Heart left ventricle (tissue), 16 donors: Measurements from ENCODE around the gene KCNIP3. TPM values are rescaled to one million over a fixed set of nuclear protein-coding genes. Genes with fewer than 3 reads are reported as not detected.
A peak's percentile ranks its signal among the peaks of the same experiment; 100 is the strongest.

ENCODE experiments used
- ATAC-seq, 4 donors: fragments of 200-7000 bp; cut with Tn5 transposase; one replicate each; pipeline ENCODE4 v1.9.1; 2020 to 2022; ENCODE audit warnings: moderate library complexity in 4 of 4, mild to moderate bottlenecking in 3 of 4, moderate number of reproducible peaks in 1 of 4
- DNase-seq, 5 donors: peaks; one replicate each; pipeline ENCODE4 v3.0.0-alpha.2; 2020
- H3K27ac ChIP-seq, 12 donors: fragments of 200-600 bp; sonication (generic) in 4 of 12; one replicate each; pipeline versions ENCODE4 v1.5.0 to v1.8.0; 2016 to 2022; ENCODE audit warnings: mild to moderate bottlenecking in 2 of 12
- H3K27me3 ChIP-seq, 9 donors: fragments of 200-600 bp; sonication (generic) in 2 of 9; one replicate each; pipeline versions ENCODE4 v1.5.1 to v1.8.0; 2016 to 2022; ENCODE audit warnings: mild to moderate bottlenecking in 3 of 9
- H3K36me3 ChIP-seq, 9 donors: fragments of 200-600 bp; sonication (generic) in 2 of 9; one replicate each; pipeline versions ENCODE4 v1.5.0 to v1.8.0; 2018 to 2022; ENCODE audit warnings: mild to moderate bottlenecking in 2 of 9
- H3K4me1 ChIP-seq, 12 donors: fragments of 200-600 bp; sonication (generic) in 4 of 12; one replicate each; pipeline versions ENCODE4 v1.5.0 to v1.8.0; 2016 to 2022; ENCODE audit warnings: mild to moderate bottlenecking in 3 of 12
- H3K4me3 ChIP-seq, 12 donors: fragments of 200-600 bp; sonication (generic) in 4 of 12; one replicate each; pipeline versions ENCODE4 v1.5.0 to v1.8.0; 2017 to 2022; ENCODE audit warnings: mild to moderate bottlenecking in 9 of 12, moderate library complexity in 4 of 12
- H3K9me3 ChIP-seq, 12 donors: fragments of 200-600 bp; sonication (generic) in 4 of 12; one replicate each; pipeline versions ENCODE4 v1.5.0 to v1.8.0; 2016 to 2022; ENCODE audit warnings: mild to moderate bottlenecking in 1 of 12
- CTCF ChIP-seq, 12 donors: fragments of 200-600 bp; sonication (generic) in 4 of 12; IDR thresholded peaks; one replicate each; pipeline versions ENCODE4 v1.5.0 to v1.8.0; 2018 to 2022; ENCODE audit warnings: antibody characterized with exemption in 12 of 12, mild to moderate bottlenecking in 5 of 12
- POLR2A ChIP-seq, 2 donors: fragments of 450-650 bp; IDR thresholded peaks; one replicate each; pipeline ENCODE4 v1.6.1; 2017; ENCODE audit warnings: antibody characterized with exemption in 2 of 2, mild to moderate bottlenecking in 2 of 2, moderate library complexity in 2 of 2
- WGBS, 4 donors: extraction: QIAGEN DNeasy Blood & Tissue Kit in 2 of 4; methylation state at CpG; one replicate each; pipeline versions ENCODE4 v1.1.5 to v1.1.7; 2013 to 2018; 5-methylcytosine and 5-hydroxymethylcytosine counted together
- intact Hi-C, 10 donors: fragments of 100-400 bp; cut with DNase I; formaldehyde crosslinking; loops; one replicate each; pipeline versions ENCODE4 v1.11.1 to v1.14.2; 2022
- polyA plus RNA-seq, 2 donors: library from polyadenylated mRNA; stranded (reverse); fragments of 200-250 nt; gene quantifications; one replicate each; pipeline ENCODE4 v1.2.3, GENCODE V29; 2013
- total RNA-seq, 9 donors: library from RNA; depleted of rRNA in 2 of 9; stranded (reverse); fragments of >200 nt in 2 of 9; fragmentation: NEBNext Ultra II Directional in 3 of 9; extraction: Animal tissue kit (Norgen Biotek cat#: 25700) in 3 of 9; gene quantifications; one replicate each; pipeline versions ENCODE4 v1.1.0 to v1.2.4, GENCODE V29; 2016 to 2023
- donor health status: ischemic (EF 13 %, LVEDD 7.1; RV severe dilation, severe dysfunction).
- donor health status: healthy with polysubstance abuse.
- donor health status: DM: no; HTN: yes; CAD: no.
- donor health status: DM: no; HTN: no; CAD: no.
- donor health status: ischemic (EF 25% LVEDD 6.9; RV normal size, moderate dysfunction).
- donor health status: ischemic (EF 25% LVEDD 5.7; RV mildly dilated, moderate dysfunction).
- donor health status: healthy.
- donor health status: DM: yes; HTN: yes; CAD: no.
- donor health status: ischemic (EF 35%, LVEDD 5.7; RV mildly dilated, moderate dysfunction).
- donor health status: nonischemic (EF 11% LVEDD 7.7; RV severe dilation, severe dysfunction).
- donor health status: DM: yes; HTN: yes; CAD: no.
- donor health status: PGD.
- donor health status: ischemic (EF 29% LVEDD 5.4; RV normal size, mild dysfunction).
- donor health status: nonischemic (EF 23%, LVEDD 6.1; RV moderate dilation, normal function).

The KCNIP3 gene
- total and polyA plus RNA-seq, 11 donors = 2.7 to 8.3 (median 4.0) TPM

GRCh38 chr2:95284886-95285541 is 12.1 kb upstream of the KCNIP3 start:
- Histone ChIP-seq H3K4me3 (no peak overlapping the region), H3K27me3 (no peaks in the 10 kb centered on the region), H3K27ac (no peak overlapping the region), H3K9me3 (no peaks in the 10 kb centered on the region), H3K36me3 (no peaks in the 10 kb centered on the region), H3K4me1 (no peaks in the 10 kb centered on the region)
- TF ChIP-seq CTCF (IDR thresholded peaks at IDR 0.05) (no peak), POLR2A (IDR thresholded peaks at IDR 0.05) (no peak)
- intact Hi-C loops = no loop called here
- DNase-seq = no peak
- no peak for ATAC-seq
- 85 to 90% (median 88%) methylated on average over 11 to 13 of the region's 13 CpGs for WGBS, 4 donors

GRCh38 chr2:95285542-95285932 is 11.6 kb upstream of the KCNIP3 start:
- DNase-seq = no peak
- 53 to 62% (median 59%) methylated on average over 4 of the region's 4 CpGs for WGBS, 4 donors
- ATAC-seq = no peak
- intact Hi-C loops = no loop called here
- TF ChIP-seq CTCF (IDR thresholded peaks at IDR 0.05) (no peak), POLR2A (IDR thresholded peaks at IDR 0.05) (no peak)
- H3K4me3 ChIP-seq = no peak overlapping the region
- no peaks in the 10 kb centered on the region for H3K27me3 ChIP-seq
- peaks cover 0 to 5% (median 0%) of the 10 kb centered on the region in 12 donors for H3K9me3 ChIP-seq
- H3K36me3 ChIP-seq = no peaks in the 10 kb centered on the region
- H3K27ac ChIP-seq = no peak overlapping the region
- no peaks in the 10 kb centered on the region for H3K4me1 ChIP-seq

- WGBS, 4 donors = 77 to 84% (median 81%) methylated on average over 6 to 8 of the region's 8 CpGs
- H3K9me3 ChIP-seq = peaks cover 0 to 22% (median 10%) of the 10 kb centered on the region in 12 donors
- intact Hi-C loops = no loop called here
- H3K4me1 ChIP-seq = no peaks in the 10 kb centered on the region
- ATAC-seq (no peak), DNase-seq (no peak)
- H3K36me3 ChIP-seq = no peaks in the 10 kb centered on the region
- H3K4me3 ChIP-seq = no peak overlapping the region
- TF ChIP-seq CTCF (IDR thresholded peaks at IDR 0.05) = no peak
- no peaks in the 10 kb centered on the region for H3K27me3 ChIP-seq
- H3K27ac ChIP-seq = no peak overlapping the region
Observed at GRCh38 chr2:95287336-95287735, 9.8 kb upstream of the KCNIP3 start.

- 93 to 98% (median 95%) methylated on average over 5 of the region's 5 CpGs for WGBS, 4 donors
- H3K4me3 ChIP-seq = no peak overlapping the region
- H3K27me3 ChIP-seq = no peaks in the 10 kb centered on the region
- no peaks in the 10 kb centered on the region for H3K4me1 ChIP-seq
- ATAC-seq (peak in 1 of 4 donors; percentile 15), DNase-seq (no peak)
- H3K9me3 ChIP-seq = peaks cover 0 to 25% (median 10%) of the 10 kb centered on the region in 12 donors
- intact Hi-C loops = no loop called here
- TF ChIP-seq POLR2A (IDR thresholded peaks at IDR 0.05) (no peak), CTCF (IDR thresholded peaks at IDR 0.05) (no peak)
- no peak overlapping the region for H3K27ac ChIP-seq
- no peaks in the 10 kb centered on the region for H3K36me3 ChIP-seq
Observed at GRCh38 chr2:95287806-95288205, 9.3 kb upstream of the KCNIP3 start.
